Esophagus squamous epithelium (tissue), 4 donors: Measurements from ENCODE around the gene ZNF253.

Experiments used
- POLR2A ChIP-seq, 4 donors: fragments of 450-650 bp; IDR thresholded peaks; one replicate each; pipeline ENCODE4 v1.6.1; 2017; ENCODE audit warnings: antibody characterized with exemption in 4 of 4, mild to moderate bottlenecking in 4 of 4, moderate library complexity in 3 of 4
- TF ChIP-seq, protein P1 (sequence below), 6 experiments: fragments of 450-650 bp in 4 of 6; fragments of 200-600 bp in 2 of 6; sonication (generic) in 2 of 6; IDR thresholded peaks; one replicate each; pipeline ENCODE4 v1.5.1; 2016 to 2019; ENCODE audit warnings: antibody characterized with exemption in 6 of 6, mild to moderate bottlenecking in 4 of 6, moderate library complexity in 4 of 6

DNA sequence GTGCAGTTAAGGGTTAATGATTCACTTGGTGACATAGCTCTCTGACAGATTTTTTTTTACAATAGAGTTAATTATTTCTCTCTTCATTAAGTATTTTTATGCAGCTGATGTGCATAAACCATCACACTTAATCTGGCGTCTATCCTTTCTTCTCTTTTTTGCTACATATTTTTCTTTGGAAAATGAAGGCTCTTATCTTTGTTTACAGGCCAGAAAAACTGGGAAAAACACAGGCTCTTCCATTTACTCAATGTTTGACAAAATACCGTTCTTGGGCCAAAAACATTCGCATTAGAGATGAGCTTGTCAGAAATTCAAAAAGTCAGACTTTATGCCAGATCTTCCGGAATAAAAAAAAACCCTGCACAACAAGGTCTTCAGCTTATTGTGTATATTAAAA lies 12.0 kb downstream of the ZNF253 start:
- TF ChIP-seq, protein P1, sequence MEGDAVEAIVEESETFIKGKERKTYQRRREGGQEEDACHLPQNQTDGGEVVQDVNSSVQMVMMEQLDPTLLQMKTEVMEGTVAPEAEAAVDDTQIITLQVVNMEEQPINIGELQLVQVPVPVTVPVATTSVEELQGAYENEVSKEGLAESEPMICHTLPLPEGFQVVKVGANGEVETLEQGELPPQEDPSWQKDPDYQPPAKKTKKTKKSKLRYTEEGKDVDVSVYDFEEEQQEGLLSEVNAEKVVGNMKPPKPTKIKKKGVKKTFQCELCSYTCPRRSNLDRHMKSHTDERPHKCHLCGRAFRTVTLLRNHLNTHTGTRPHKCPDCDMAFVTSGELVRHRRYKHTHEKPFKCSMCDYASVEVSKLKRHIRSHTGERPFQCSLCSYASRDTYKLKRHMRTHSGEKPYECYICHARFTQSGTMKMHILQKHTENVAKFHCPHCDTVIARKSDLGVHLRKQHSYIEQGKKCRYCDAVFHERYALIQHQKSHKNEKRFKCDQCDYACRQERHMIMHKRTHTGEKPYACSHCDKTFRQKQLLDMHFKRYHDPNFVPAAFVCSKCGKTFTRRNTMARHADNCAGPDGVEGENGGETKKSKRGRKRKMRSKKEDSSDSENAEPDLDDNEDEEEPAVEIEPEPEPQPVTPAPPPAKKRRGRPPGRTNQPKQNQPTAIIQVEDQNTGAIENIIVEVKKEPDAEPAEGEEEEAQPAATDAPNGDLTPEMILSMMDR (IDR thresholded peaks at IDR 0.05), result no peak
- no peak for TF ChIP-seq POLR2A (IDR thresholded peaks at IDR 0.05)
